OCI-M1 (cell line): ENCODE data around the gene PRUNE2.

Source experiments
- DNase-seq: peaks from one replicate; lab custom pipeline; 2025; lab: John Stamatoyannopoulos, UW

PRUNE2 gene

DNA sequence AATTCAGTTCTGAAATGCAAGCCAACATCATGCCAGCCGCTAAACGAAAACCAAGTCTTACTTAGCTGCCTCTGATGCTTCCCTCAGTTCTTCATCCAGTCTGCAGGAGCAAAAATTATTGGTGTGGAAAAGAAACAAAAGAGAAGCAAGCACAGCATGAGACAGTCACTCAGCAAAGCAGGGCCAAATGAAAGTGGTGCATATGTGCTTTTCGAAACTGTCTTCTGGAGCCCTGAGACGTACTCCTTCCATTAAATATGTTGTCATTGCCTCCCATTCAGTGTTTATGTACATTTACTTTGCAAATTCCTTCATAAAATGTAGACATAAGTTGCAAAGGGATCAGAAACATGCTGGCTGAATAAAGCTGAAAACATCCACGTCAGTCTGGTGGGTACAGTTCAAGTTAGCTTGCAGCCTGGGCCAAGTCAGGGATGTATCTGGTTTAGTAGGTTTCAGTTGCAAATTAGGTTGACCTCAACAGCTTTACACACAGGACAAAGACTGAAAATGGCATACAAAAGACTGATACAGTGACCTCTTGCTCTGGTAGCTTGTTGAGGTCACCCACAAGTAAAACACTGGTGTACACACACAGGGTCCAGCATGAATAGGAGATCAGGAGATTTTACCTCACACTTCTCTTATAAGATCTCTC is 281.4 kb downstream of the PRUNE2 start:
- DNase-seq, result no peak

DNA sequence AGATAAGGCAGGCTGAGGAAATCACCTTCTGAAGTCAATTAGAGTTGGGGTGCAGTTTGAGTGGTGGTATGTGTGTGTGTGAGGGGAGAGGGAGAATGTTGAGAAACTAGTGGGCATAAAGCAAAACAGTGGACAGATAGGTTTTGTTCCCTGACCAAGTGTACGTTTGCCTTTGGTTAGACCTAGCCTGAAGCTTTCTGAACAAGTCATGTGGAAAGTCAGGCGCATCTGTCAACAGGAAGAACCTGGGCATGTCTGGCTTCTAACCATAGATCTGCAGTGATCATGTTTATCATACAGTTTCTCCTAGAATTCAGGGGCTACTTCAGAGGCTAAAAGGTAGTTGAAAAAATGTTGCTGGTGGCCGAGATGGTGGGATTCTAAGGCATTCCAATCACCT is 284.9 kb downstream of the PRUNE2 start:
- DNase-seq, result no peak

GRCh38 chr9:76620581-76620980 is 285.3 kb downstream of the PRUNE2 start:
- no peak for DNase-seq

GRCh38 chr9:76619640-76620039 is 286.3 kb downstream of the PRUNE2 start:
- no peak for DNase-seq

GRCh38 chr9:76619197-76619596 is 286.7 kb downstream of the PRUNE2 start:
- no peak for DNase-seq

- no peak for DNase-seq
These were observed 287.2 kb downstream of the PRUNE2 start for GRCh38 chr9:76618762-76619161.

GRCh38 chr9:76617497-76618175 is 288.3 kb downstream of the PRUNE2 start:
- no peak for DNase-seq

GRCh38 chr9:76616780-76617179 is 289.1 kb downstream of the PRUNE2 start:
- DNase-seq, result no peak

DNA sequence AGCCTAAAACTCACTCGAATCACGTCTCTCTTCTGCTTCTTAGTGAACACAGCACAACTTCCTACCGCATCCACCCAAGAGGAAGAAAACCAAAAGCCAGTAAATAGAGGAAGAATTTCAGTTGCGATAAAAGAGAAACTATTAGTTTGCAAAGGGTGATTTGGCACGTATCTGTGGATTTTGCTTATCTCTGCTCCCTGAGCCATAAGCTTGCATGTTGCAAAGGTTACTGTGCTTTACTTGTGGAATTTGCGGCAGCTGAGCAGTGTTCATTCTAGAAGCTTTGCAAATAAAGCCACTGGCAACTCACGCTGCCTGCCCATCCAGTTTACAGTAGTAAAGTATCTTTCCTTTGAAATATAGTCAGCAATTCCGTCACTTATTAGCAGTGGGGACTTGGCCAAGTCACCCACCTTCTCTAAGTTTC is 290.7 kb downstream of the PRUNE2 start:
- peak; percentile 82 for DNase-seq

- no peak for DNase-seq
These were observed 291.9 kb downstream of the PRUNE2 start for GRCh38 chr9:76613974-76614373.

DNA sequence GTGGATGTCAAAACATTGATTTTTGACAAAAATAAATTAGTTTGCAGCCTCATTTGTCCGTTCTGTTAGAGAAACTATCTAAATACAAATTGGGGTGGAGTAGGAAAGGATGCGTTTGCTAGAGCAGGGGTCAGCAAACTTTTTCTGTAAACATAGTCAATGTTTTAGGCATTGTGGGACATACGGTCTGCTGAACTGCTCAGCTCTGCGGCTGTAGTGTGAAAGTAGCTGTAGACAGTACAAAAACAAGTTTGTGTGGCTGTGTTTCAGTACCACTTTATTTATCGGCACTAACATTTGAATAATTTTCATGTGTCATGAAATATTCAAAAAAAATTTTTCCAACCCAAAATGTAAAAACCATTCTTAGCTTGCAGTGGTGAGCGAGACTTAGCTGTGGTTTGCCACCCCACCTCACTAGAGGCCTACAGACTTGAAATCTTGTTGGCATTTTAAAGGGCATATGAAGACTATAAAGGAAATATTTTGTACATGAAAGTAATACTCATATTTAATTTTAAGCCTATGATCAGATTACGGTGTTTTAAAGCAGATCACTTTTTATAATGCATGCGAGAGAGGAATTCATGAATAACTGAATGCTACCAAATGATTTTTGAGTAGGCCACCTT is 292.6 kb downstream of the PRUNE2 start:
- DNase-seq, result no peak

DNA sequence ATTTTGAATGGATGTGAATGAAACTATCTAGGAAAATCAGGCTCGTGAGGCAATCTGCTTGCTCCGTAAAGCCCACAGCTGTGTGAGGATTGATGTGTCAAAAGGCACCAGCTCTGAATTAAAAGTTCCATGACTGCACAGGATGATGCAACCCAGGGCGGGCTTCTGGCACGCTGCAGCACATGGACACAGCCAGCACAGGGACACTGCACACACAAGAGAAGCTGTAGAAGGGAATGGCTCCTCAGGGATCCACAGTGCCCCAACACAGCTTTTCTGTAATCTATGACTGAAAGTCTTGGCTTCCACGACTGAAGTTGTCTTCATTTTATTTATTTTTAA is 295.9 kb downstream of the PRUNE2 start:
- DNase-seq, result no peak

DNA sequence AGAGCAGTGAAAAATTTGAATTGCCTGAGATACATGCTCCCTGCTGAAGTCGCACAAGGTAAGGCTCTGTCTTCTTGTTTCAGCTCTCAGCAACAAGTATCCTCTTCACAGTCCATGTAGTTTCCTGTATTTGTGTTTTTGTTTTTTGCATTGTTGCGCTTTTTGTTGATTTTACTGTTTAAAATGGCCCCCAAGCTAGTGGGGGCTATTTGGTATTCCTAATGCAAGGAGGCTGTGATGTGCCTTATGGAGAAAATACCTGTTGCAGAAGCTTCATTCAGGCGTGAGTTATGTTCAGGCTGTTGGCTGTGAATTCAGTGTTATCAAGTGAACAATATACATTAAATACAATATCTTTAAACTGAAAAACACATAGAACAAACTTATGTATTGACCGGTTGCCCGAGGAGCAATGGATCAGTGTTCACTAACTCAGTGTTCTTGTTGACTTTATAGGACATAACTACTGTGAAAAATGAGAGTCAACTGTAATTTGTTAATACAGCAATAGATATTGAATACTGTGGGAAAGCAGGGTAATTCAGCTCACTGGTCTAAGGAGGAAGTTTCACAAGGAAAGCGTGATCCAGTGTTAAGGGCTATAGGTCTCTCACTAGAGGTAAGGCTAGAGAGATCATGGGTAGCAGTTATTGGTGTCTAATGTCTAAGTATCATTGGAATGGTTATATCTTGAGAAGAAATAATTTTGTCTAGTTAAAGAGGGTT is 296.5 kb downstream of the PRUNE2 start:
- DNase-seq, result no peak

- DNase-seq, result no peak
These were observed 297.2 kb downstream of the PRUNE2 start for GRCh38 chr9:76608575-76609273.

DNA sequence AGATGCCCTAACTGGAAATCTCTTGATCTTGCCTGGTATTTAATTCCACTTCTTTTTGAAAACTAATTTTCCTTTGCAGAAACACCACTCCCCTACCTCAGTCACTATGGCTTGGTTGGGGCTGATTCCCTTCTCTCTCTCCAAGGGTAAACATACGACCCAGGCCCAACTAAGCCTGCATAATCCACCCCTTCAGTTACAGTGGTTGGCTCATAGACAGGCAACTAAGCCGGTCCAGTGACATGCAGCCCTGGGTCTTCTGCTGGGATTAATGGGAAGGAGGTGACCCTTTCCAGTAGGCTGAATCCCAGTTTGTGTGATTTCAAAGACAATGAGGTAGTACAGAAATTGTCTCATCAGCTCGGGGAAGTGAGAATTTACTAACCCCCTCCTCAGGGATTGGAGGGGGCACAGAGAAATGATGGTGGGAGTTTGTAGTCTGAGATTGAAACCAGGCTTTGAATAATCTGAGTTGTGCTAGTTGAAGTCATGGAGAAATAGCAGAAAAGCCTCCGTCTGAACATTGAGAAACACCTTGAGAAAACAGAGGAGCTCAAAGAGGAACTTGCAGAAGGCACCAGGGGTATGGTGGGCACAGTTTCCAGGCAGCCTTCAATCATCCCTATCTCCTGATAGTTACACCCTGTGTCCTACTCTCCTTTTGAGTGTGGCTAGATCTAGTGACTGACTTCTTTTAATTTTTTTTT is 298.0 kb downstream of the PRUNE2 start:
- no peak for DNase-seq

GRCh38 chr9:76605321-76605900 is 300.5 kb downstream of the PRUNE2 start:
- DNase-seq, result no peak

DNA sequence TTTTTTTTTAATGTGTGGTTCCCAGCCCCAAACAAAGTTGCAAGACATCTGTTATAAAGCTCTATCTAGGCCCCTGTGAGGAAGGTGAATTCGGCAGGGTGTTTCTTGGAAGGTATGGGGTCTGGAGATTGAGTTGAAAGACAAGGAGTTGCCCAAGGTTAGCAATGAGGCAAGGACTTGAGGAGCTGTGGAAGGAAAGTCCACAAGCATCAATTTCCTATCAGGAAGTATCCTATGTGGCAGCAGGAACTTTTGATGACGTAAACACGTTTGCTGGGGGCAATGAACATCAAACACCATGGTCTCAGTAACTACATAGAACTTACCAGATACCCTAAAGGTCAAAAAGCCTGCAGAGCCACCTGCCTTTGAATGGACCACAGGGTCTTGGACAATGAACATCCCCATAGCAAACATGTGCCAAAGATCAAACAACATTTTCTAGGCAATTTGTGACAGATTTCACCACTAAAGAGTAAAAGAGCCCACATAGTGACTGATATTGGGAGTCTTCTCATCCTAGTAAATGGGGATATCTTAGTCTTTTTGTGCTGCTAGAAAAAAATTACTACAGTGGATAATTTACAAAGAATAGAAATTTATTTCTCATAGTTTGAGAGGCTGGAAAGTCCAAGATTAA is 301.9 kb downstream of the PRUNE2 start:
- DNase-seq, result no peak

DNA sequence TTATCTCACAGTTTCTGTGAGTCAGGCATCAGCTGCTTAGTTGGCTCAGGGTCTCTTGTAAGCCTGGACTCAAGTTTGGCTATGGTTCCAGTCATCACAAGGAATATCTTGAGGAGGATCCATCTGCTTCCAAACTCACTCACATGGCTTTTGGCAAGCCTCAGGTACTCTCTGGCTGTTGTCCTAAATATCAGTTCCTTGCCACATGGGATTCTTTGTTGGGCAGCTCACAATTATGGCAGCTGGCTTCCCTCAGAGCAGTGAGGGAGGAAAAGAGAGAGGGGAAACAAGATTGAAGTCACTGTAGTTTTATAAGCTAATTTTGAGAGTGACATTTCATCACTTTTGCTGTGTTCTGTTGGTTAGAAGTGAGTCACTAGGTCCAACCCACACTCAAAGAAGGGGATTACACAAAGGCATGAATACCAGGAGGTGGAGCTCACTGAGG is 302.4 kb downstream of the PRUNE2 start:
- no peak for DNase-seq

DNA sequence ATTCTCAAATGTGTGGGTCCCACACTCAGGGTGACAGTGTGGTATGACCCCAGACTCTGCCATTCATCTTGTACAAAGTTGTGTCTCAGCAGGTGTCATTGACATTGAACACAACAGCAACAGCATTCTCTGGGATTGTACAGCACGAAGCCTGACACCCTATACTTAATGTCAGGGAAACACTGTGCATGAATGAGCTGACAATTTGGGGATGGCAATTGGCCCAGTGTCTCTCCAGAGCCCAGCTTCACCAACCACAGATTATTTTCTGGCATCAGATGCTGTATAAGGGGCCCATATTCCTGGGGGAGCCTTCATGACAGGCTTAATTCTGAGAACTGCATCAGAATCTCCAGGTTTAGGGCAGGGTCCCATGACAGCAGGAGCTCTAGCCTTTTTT is 303.7 kb downstream of the PRUNE2 start:
- no peak for DNase-seq

DNA sequence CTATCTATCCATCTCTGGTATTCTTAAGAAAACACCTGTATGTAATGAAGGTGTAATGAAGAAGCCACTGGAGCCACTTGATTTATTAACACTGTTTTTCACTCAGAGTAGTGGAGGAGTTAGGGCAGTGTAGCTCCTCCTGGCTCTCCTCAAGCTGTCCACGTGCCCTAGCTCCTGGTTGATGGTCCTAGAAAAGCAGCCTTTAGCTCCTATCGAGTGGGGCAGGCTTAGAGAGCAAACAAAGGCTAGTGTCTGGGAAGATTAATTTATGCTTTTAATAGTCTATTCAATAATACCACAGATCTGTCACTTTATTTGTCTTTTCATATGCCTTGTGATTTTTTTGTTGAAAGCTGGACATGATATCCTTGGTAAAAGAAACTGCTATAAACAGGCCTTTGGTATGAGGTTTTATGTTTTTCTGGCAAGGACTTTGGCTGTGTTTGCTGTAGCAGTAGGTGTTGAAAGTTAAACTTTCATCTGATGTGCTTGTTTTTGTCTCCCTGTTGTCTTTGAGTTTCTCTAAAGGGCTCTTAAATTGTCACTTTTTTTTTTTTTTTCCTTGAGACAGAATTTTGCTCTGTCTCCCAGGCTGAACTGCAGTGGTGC is 305.8 kb downstream of the PRUNE2 start:
- no peak for DNase-seq
